Esophagus muscularis mucosa (tissue), 4 donors: ENCODE data around the gene FAAP24.

ENCODE experiments used
- CTCF ChIP-seq, 3 experiments: fragments of 200-600 bp in 2 of 3; fragments of 450-650 bp in 1 of 3; sonication (generic) in 2 of 3; IDR thresholded peaks; one replicate each; pipeline ENCODE4 v1.5.1; 2017 to 2019; ENCODE audit warnings: antibody characterized with exemption in 3 of 3, mild to moderate bottlenecking in 2 of 3, moderate library complexity in 1 of 3
- EP300 ChIP-seq: sonication (generic); formaldehyde crosslinking; IDR thresholded peaks from one replicate; pipeline ENCODE4 v1.6.1; 2017; ENCODE audit warnings: antibody characterized with exemption
- POLR2A ChIP-seq: fragments of 450-650 bp; IDR thresholded peaks from one replicate; pipeline ENCODE4 v1.6.1; 2017; ENCODE audit warnings: antibody characterized with exemption, moderate library complexity, mild to moderate bottlenecking, low read depth
- POLR2AphosphoS5 ChIP-seq, 2 donors: sonication (generic); formaldehyde crosslinking; IDR thresholded peaks; one replicate each; pipeline ENCODE4 v1.6.1; 2017; ENCODE audit warnings: antibody characterized with exemption in 2 of 2

- TF ChIP-seq CTCF (IDR thresholded peaks at IDR 0.05) (no peak), POLR2AphosphoS5 (IDR thresholded peaks at IDR 0.05) (no peak), POLR2A (no peak), EP300 (no peak)
These were observed 26.7 kb downstream of the FAAP24 start for GRCh38 chr19:32998722-32999121.
